ENCODE data around the gene MED12L. TPM values are rescaled to one million over a fixed set of nuclear protein-coding genes. Genes with fewer than 3 reads are reported as not detected.
"Not testable (repeated sequence)": the region's sequence is repeated elsewhere in the genome, so short reads cannot be mapped to it uniquely, and the experiment has no call there.

The MED12L gene
- total RNA-seq, 4 donors from 2014 or later: 1.6 to 23.7 (median 4.0) TPM

DNA sequence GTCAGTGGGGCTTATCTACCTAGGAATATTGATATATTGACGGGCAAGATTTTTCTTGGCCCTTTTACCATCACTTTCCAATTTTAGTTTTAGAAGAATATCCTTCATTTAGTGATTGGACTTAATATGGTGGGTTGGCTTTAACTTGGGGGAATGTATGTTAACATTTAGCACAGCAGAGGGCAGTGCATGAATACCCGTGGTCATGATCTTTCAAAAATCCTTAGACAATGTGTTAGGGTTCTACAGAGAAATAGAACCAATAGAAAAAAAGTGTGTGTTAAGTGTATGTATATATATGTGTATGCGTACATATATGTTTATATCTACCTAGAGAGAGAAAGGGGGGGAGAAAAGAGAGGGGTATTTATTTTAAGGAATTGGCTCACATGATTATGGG lies 80.7 kb downstream of the MED12L start:
- no peak for DNase-seq

DNA sequence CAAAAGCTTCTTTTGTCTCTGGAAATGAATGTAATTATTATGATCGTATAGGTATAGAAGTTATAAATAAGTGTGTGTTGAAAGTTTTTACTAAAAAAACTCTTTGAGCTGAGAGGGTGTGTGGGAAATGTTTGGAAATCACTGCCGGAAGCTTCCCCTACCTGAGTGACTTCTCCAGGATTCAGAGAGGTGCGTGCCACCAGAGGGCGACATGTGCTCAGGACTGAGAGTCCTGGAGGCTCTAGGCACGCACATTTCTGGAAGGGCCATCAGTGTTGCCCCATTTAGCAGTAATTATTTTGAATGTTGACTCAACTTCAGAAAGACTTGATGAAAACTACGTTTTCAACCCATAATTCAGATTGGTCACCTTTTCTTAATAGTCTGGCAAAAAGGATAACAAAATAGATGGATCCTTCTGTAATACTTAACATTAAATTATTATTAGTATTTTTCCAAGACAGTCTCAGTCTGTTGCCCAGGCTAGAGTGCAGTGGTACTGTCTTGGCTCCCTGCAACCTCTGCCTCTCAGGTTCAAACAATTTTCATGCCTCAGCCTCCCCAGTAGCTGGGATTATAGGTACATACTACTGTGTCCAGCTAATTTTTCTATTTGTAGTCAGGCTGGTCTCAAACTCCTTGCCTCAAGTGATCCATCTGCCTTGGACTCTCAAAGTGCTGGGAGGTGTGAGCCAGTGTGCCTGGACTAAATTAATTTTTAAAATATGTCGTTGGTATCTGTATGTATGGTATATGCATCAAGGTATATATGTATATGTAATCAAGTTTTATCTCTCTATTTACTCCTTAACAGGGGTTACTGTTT lies 83.0 kb downstream of the MED12L start:
- 22 to 25% methylated on average over 7 of the region's 7 CpGs for WGBS, 2 donors
- Histone ChIP-seq H3K36me3 (no peaks in the 10 kb centered on the region), H3K27me3 (no peaks in the 10 kb centered on the region), H3K27ac (no peak overlapping the region), H3K4me1 (peaks cover 0 to 9% of the 10 kb centered on the region in 2 donors), H3K4me3 (replicated peaks in 1 of 3) (no peak overlapping the region), H3K9me3 (no peaks in the 10 kb centered on the region)
- DNase-seq: peak; percentile 82 to 88
- TF ChIP-seq POLR2A (IDR thresholded peaks at IDR 0.05): no peak
- TF ChIP-seq, protein P1, sequence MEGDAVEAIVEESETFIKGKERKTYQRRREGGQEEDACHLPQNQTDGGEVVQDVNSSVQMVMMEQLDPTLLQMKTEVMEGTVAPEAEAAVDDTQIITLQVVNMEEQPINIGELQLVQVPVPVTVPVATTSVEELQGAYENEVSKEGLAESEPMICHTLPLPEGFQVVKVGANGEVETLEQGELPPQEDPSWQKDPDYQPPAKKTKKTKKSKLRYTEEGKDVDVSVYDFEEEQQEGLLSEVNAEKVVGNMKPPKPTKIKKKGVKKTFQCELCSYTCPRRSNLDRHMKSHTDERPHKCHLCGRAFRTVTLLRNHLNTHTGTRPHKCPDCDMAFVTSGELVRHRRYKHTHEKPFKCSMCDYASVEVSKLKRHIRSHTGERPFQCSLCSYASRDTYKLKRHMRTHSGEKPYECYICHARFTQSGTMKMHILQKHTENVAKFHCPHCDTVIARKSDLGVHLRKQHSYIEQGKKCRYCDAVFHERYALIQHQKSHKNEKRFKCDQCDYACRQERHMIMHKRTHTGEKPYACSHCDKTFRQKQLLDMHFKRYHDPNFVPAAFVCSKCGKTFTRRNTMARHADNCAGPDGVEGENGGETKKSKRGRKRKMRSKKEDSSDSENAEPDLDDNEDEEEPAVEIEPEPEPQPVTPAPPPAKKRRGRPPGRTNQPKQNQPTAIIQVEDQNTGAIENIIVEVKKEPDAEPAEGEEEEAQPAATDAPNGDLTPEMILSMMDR (IDR thresholded peaks at IDR 0.05): peak; percentile 33 to 77 (median 58)
- intact Hi-C loops (cut with DNase I): loop anchor here (10.0 kb wide), 1 partner anchor 116 kb away; no protein-coding TSS in a partner anchor

More for the DNA sequence above, 80.7 kb downstream of the MED12L start:
- H3K27me3 ChIP-seq: no peaks in the 10 kb centered on the region
- no peak overlapping the region for H3K4me3 ChIP-seq (replicated peaks in 1 of 3)
- WGBS, 2 donors: 90 to 94% methylated on average over 3 of the region's 3 CpGs
- no peak overlapping the region for H3K27ac ChIP-seq
- intact Hi-C loops (cut with DNase I): loop anchor here (10.0 kb wide), 1 partner anchor 119 kb away; no protein-coding TSS in a partner anchor
- no peaks in the 10 kb centered on the region for H3K9me3 ChIP-seq
- no peaks in the 10 kb centered on the region for H3K36me3 ChIP-seq
- peaks cover 0 to 9% of the 10 kb centered on the region in 2 donors for H3K4me1 ChIP-seq
- no peak for TF ChIP-seq POLR2A (IDR thresholded peaks at IDR 0.05)
- TF ChIP-seq, protein P1 (IDR thresholded peaks at IDR 0.05): no peak

DNA sequence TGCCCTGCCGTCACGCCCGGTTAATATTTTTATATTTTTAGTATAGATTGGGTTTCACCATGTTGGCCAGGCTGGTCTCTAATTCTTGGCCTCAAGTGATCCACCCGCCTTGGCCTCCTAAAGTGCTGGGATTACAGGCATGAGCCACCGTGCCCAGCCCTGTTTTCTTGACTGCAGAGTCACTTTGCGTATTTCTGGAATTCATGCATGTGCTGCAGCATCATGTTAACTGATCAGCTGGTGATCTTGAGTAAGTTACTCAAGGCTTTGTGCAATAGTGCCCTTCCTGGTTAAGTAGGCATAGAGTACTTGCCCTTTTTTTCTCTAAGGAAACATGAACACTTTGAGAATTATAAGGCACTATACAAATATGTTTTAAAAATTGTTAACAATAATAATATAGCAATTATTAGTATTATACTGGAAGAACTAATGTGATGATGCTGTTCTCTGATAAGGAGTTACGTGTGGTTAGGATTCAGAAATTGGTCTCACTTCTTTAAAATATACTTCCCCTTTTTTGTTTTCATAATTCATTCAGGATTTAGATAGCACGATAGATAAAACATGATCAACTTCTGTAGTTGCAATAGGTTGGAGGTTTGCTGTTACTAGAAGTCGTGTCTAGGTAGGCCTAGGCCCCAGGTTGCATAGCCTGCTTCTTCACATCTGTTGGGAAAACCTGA lies 83.9 kb downstream of the MED12L start:
- intact Hi-C loops (cut with DNase I): loop anchor here (10.0 kb wide), 1 partner anchor 115 kb away; no protein-coding TSS in a partner anchor
- H3K4me1 ChIP-seq: peaks cover 0 to 9% of the 10 kb centered on the region in 2 donors
- no peaks in the 10 kb centered on the region for H3K36me3 ChIP-seq
- 87 to 95% methylated on average over 9 of the region's 9 CpGs for WGBS, 2 donors
- no peaks in the 10 kb centered on the region for H3K9me3 ChIP-seq
- DNase-seq: no peak
- H3K27me3 ChIP-seq: no peaks in the 10 kb centered on the region
- no peak overlapping the region for H3K27ac ChIP-seq
- no peak overlapping the region for H3K4me3 ChIP-seq (replicated peaks in 1 of 3)
- TF ChIP-seq, protein P1 (IDR thresholded peaks at IDR 0.05): no peak
- TF ChIP-seq POLR2A (IDR thresholded peaks at IDR 0.05): no peak

DNA sequence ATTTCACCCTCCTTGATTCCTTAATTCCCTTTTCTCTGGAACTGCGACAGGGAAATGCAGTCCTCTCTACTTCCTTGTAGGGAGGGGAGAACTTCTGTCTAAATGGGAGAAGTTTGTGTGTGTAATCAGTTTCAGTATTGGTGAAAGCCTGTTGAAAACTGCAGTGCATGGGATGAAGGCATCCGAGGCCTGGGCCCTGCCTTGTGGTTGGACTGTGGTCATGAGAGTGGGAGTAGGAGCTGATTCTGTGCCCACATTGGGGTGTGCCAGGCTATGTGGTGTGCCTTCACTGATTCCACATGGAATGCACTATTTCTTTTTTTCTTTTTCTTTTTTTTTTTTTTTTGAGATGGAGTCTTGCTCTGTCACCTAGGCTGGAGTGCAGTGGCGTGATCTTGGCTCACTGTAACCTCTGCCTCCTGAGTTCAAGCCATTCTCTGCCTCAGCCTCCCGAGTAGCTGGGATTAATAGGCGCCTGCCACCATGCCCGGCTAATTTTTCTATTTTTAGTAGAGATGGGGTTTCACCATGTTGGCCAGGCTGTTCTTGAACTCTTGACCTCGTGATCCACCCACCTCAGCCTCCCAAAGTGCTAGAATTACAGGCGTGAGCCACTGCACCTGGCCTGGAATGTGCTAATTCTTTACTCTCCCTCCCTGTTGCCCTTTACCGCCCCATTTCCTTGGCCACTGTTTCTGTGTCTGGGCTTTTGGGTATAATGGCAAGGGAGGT lies 84.7 kb downstream of the MED12L start:
- not testable (repeated sequence) for H3K27me3 ChIP-seq; H3K4me3 ChIP-seq (replicated peaks in 1 of 3); H3K9me3 ChIP-seq; H3K27ac ChIP-seq; DNase-seq; H3K36me3 ChIP-seq; H3K4me1 ChIP-seq
- intact Hi-C loops (cut with DNase I): loop anchor here (10.0 kb wide), 1 partner anchor 115 kb away; no protein-coding TSS in a partner anchor
- WGBS, 2 donors: 89 to 91% methylated on average over 9 of the region's 9 CpGs

DNA sequence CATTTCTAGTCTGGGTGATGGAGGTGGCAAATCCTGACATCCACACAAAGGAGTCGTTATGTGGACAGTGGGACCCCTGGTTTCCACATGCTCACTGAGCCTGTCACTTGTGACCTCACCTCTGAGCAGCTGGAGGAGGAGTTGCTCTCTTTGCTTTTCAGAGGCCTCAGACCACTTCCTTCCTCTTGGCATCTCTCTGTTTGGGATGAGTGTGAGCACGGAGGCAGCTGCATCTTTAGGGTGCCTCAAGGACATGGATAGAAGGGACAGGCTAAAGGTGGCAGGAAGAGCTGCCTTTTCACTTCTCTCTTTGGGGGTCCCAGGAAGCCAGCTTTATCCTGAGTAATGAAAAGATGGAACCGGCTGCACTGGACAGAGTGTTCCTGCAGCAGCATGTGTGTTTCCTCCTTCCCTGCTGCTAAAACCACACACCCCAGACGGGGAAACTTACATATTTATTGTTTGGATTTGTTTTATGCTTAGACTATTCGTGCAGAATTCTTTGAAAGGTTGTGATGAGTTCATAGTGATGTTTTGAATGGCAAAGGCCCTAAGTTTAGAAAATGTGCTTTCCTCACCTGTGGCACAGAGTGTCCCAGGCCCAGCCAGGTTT lies 85.8 kb downstream of the MED12L start:
- no peak overlapping the region for H3K27ac ChIP-seq
- 68 to 75% methylated on average over 5 of the region's 5 CpGs for WGBS, 2 donors
- TF ChIP-seq, protein P1 (IDR thresholded peaks at IDR 0.05): no peak
- no peak for TF ChIP-seq POLR2A (IDR thresholded peaks at IDR 0.05)

More for the DNA sequence above, 85.8 kb downstream of the MED12L start:
- H3K4me3 ChIP-seq (replicated peaks in 1 of 3): no peak overlapping the region
- no peaks in the 10 kb centered on the region for H3K27me3 ChIP-seq
- no peaks in the 10 kb centered on the region for H3K9me3 ChIP-seq
- DNase-seq: no peak
- peaks cover 0 to 9% of the 10 kb centered on the region in 2 donors for H3K4me1 ChIP-seq
- H3K36me3 ChIP-seq: no peaks in the 10 kb centered on the region
- intact Hi-C loops (cut with DNase I): no loop called here

Data from thyroid gland (tissue), 4 donors.